Progenitor cell of endocrine pancreas (in vitro differentiated cells): ENCODE measurements around the gene TBC1D19. TPM values are rescaled to one million over a fixed set of nuclear protein-coding genes. Genes with fewer than 3 reads are reported as not detected.

Experiments used
- DNase-seq: peaks from one replicate; pipeline ENCODE4 v3.0.0; 2021; ENCODE audit warnings: low spot score; ENCODE audit not compliant: unreplicated experiment
- H3K27ac Mint-ChIP-seq: 2 replicates; pipeline ENCODE4 v1.8.0; 2021; ENCODE audit warnings: mild to moderate bottlenecking, moderate library complexity, mixed read lengths
- H3K27me3 Mint-ChIP-seq: 2 replicates; pipeline ENCODE4 v1.8.0; 2021; ENCODE audit warnings: mixed read lengths
- H3K36me3 Mint-ChIP-seq: 2 replicates; pipeline ENCODE4 v1.8.0; 2022; ENCODE audit warnings: mixed read lengths; ENCODE audit not compliant: insufficient read depth
- H3K4me1 Mint-ChIP-seq: 2 replicates; pipeline ENCODE4 v1.8.0; 2021; ENCODE audit warnings: low read depth, mixed read lengths
- H3K4me3 Mint-ChIP-seq: 2 replicates; pipeline ENCODE4 v1.8.0; 2021; ENCODE audit warnings: low read depth, mild to moderate bottlenecking, moderate library complexity, mixed read lengths
- H3K9me3 Mint-ChIP-seq: 2 replicates; pipeline ENCODE4 v1.8.0; 2021; ENCODE audit warnings: low read depth, mixed read lengths
- total RNA-seq: library from RNA; stranded (reverse); gene quantifications from 2 replicates; pipeline ENCODE4 v1.2.1, GENCODE V29; 2021
- TF ChIP-seq, protein P1 (sequence below): fragments of 200-600 bp; sonication (generic); IDR thresholded peaks from one replicate; pipeline ENCODE4 v1.5.0; 2021; ENCODE audit warnings: antibody characterized with exemption, mild to moderate bottlenecking; ENCODE audit not compliant: unreplicated experiment

The TBC1D19 gene
- total RNA-seq, 1 donor from 2014 or later: 28.8 TPM

DNA sequence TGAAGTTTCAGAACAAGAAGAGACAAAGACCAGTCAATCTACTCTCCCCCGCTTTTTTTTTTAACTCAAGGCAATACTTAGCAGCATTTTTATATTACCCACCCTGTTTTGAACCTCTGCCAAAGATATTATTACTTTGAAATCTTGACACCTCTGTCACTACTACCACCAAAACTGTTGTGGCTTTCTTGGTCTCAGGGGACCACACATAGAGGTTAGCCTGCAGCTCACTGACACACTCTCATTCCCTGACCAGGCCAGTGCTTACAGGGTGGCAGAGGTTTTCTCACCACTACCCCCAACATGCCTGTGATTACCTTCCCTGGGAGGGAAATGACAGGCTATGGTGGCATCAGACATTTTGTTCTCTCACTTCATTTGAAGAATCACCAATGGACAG, 139.3 kb downstream of the TBC1D19 start:
- Mint-ChIP-seq H3K4me3 (no peak overlapping the region), H3K27ac (no peak overlapping the region), H3K9me3 (no peaks in the 10 kb centered on the region), H3K36me3 (peaks cover 19% of the 10 kb centered on the region), H3K4me1 (peaks cover 12% of the 10 kb centered on the region), H3K27me3 (no peaks in the 10 kb centered on the region)
- no peak for DNase-seq
- TF ChIP-seq, protein P1, sequence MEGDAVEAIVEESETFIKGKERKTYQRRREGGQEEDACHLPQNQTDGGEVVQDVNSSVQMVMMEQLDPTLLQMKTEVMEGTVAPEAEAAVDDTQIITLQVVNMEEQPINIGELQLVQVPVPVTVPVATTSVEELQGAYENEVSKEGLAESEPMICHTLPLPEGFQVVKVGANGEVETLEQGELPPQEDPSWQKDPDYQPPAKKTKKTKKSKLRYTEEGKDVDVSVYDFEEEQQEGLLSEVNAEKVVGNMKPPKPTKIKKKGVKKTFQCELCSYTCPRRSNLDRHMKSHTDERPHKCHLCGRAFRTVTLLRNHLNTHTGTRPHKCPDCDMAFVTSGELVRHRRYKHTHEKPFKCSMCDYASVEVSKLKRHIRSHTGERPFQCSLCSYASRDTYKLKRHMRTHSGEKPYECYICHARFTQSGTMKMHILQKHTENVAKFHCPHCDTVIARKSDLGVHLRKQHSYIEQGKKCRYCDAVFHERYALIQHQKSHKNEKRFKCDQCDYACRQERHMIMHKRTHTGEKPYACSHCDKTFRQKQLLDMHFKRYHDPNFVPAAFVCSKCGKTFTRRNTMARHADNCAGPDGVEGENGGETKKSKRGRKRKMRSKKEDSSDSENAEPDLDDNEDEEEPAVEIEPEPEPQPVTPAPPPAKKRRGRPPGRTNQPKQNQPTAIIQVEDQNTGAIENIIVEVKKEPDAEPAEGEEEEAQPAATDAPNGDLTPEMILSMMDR: no peak

DNA sequence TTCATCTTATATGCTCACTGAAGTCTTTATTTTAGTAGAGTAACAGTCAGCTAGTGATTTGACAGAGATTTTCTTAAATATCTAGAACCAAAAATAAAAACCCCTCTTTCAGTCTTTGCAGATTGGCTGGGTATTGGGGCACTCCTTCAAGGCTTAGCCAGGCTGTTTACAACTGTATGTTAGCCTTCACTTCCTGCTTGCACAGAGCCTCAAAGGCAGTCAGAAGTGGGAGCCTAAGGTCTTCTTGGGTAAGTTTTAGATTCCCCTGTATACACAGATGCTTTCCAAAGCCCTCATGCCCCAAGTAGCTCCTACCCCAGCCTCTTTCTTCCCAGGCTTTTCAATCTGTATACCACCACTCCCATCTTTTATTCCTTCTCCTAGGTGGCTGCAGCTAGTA, 140.7 kb downstream of the TBC1D19 start:
- Mint-ChIP-seq H3K27me3 (no peaks in the 10 kb centered on the region), H3K4me3 (no peak overlapping the region), H3K27ac (no peak overlapping the region), H3K9me3 (no peaks in the 10 kb centered on the region), H3K36me3 (peaks cover 13% of the 10 kb centered on the region), H3K4me1 (peaks cover 6% of the 10 kb centered on the region)
- TF ChIP-seq, protein P1: no peak
- DNase-seq: no peak

DNA sequence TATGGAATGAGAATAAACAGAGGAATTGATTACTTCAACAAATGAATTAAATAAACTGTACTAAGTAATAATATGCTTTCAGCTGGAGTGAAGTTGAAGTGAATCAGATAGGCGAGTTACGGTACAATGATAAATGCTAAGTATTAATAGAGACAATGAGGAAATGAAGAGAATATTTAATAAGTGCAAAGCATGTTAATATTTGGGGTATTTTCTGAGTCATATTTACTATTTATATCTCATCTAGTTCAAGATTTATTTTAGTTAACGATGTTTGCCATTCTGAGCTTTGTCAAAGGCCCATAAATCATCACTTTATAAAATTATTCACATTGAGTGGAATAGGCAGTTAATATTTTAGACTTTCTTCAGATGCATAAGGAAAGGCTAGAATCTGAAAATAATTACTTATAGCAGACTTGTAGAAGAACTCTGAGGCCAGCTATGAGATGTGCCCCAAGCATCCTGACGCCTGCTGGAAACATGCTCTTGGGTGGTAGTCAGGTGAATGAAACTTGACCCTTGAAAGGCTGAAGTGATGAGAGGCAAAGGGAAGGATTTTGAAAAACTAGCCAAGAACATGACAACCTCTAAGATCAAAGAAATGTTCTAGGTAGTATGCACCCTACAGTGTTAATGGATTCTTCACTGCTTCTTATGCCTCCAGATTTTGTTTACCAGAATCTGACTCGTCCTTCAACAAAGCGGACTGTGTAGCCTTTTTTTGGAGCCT, 142.9 kb downstream of the TBC1D19 start:
- Mint-ChIP-seq H3K4me1 (peaks cover 3% of the 10 kb centered on the region), H3K27ac (no peak overlapping the region), H3K9me3 (no peaks in the 10 kb centered on the region), H3K36me3 (peaks cover 13% of the 10 kb centered on the region), H3K4me3 (no peak overlapping the region), H3K27me3 (no peaks in the 10 kb centered on the region)
- DNase-seq: no peak
- TF ChIP-seq, protein P1: no peak

DNA sequence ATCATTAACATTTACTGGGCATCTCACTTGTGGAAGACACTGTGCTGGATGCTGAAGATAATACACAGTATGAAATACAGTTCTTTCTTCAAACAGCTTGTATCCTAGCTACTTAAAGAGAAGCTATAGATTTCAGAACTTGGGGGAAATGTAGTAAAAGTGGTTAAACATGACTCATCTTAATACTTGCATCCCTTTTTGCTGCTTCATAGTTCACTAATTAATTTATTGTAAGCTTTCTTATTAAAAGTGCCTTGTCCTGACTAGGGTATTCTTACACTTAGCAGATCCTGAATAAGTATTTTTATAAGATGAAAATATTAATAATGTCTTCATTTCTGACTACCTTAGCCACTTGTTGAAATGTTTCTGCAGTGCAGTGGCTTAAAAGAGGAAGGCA, 144.0 kb downstream of the TBC1D19 start:
- TF ChIP-seq, protein P1: no peak
- Mint-ChIP-seq H3K36me3 (peaks cover 16% of the 10 kb centered on the region), H3K27me3 (no peaks in the 10 kb centered on the region), H3K27ac (no peak overlapping the region), H3K4me1 (peaks cover 2% of the 10 kb centered on the region), H3K9me3 (no peaks in the 10 kb centered on the region), H3K4me3 (no peak overlapping the region)
- DNase-seq: no peak

DNA sequence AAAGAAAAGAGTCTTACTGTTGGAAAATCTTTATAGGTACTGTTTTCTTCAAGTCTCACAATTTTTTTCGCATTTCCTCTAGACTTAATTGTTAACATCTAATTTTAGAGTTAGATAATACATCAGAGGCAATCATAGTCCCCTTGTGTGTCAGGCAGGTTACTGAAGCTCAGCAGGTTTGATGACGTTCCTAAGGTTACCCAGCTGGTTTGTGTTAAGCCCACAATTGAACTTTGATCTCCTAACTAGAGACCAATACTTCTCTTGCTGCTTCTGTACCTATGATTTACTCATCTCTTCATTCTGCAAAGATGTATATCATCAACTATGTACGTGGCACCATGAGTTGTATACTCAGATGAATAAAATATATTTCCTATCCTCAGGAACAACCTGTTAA, 145.1 kb downstream of the TBC1D19 start:
- TF ChIP-seq, protein P1: no peak
- Mint-ChIP-seq H3K36me3 (peaks cover 13% of the 10 kb centered on the region), H3K27me3 (no peaks in the 10 kb centered on the region), H3K4me3 (no peak overlapping the region), H3K9me3 (no peaks in the 10 kb centered on the region), H3K4me1 (peaks cover 2% of the 10 kb centered on the region), H3K27ac (no peak overlapping the region)
- no peak for DNase-seq
